DMS79 treated with DMSO at 0.1 percent for 48 hours (cell line): ENCODE data around the gene COL9A1.

Experiments used
- DNase-seq: peaks from one replicate; lab custom pipeline; 2025; lab: John Stamatoyannopoulos, UW

COL9A1 gene

GRCh38 chr6:70286905-70287304 is 16.0 kb downstream of the COL9A1 start:
- DNase-seq = no peak

- no peak for DNase-seq
Measured at GRCh38 chr6:70285201-70285600, 17.7 kb downstream of the COL9A1 start.

DNA sequence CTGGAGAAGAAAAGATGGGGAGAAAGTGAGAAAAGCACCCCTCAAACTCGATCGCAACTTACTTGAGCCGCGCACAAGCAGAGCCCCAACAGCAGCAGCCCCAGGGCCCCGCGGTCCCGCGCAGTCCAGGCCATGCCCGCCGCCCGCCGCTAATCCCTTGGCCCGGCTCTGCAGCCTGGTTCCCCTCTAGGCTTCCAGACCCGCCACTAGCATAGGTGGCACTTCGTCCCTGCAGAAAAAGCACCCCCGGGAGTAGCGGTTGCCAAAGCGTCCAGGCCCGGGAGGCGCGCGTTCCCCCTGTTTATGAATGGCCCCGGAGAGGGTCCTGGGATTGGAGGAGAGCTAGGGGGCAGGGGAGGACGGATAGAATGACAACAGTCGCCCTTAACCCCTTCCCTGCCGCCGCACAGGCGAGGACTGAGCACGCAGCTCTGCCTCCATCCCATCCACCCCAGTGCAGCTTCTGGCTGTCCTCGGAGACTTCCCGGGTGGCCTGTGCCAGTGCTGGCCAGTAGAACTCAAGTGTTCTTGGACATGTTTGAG is 19.9 kb downstream of the COL9A1 start:
- DNase-seq = no peak

- DNase-seq = no peak
Measured at GRCh38 chr6:70282312-70282918, 20.5 kb downstream of the COL9A1 start.

- DNase-seq = no peak
Measured at GRCh38 chr6:70281923-70282311, 21.0 kb downstream of the COL9A1 start.

DNA sequence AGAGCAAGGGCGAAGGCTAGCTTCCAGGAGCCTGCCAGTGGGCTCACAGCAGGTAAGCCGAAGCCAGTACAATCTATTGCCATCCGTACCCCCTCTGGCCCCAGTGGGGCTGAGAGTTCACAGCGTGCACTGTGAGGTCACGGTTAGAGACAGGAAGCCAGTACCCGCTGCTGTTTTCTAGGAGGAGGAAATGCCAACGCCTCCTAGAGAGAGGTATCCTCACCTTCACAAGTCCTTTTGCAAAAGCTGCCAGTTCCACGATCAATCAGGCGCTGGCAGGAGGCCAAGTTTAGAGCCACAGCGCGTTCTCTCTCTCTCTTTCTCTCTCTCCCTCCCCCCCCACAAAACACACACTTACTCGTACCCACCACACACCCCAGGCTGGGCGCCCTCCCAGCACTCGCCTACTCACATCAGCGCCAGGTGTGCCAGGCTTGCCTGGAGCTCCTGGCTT is 22.5 kb downstream of the COL9A1 start:
- peak; percentile 48 for DNase-seq

- no peak for DNase-seq
Measured at GRCh38 chr6:70277470-70277869, 25.4 kb downstream of the COL9A1 start.

- no peak for DNase-seq
Measured at GRCh38 chr6:70274338-70274737, 28.5 kb downstream of the COL9A1 start.

DNA sequence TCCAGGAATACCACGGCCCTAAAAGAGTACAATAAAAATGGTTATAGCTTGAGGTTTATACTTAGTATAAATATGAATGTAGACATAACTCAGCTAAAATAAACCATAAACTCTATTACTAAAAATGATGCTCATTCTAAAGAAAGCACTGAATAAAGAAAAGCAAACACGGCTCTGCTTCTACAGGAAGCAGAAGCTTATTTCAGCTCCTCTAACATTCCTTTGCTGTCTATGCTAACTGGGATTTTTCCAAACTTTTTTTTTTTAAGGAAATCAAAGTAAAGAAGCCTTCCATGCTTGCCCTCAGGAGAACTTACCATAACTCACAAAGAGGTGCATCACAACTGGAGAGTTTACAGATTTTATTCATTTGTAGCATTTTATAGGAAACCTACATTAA is 30.8 kb downstream of the COL9A1 start:
- DNase-seq = no peak

DNA sequence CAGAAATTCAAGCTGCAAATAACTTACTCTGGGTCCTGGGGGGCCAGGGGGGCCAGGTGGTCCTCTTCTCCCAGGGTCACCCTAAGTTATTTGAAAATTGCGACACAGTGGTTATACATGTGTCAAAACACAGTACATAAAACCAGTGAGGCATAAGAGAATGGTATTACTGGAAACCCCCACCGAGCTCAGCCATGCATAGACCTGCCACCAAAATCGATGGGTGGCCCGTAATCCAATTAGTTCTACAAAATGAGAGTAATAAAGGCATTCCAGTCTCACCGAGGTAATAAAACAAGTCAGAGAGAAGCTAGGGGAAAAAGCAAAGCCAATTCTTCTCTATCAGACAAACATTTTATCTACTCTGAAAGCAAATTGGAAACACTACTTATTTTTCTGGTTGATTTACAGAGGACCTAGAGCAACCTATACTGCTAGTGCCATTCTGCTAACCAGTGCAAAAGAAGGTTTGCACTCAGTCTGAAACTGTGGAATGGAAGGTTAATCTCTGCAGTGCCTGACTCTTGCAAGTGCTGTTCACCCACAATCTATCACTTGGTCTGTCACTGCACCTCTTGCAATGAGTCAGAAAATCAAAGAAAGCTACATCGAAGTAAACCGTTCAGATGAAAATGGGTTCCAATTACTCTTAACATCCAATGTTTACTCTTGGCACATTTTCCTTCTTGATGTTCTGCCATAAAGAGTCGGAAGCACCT is 32.4 kb downstream of the COL9A1 start:
- no peak for DNase-seq

DNA sequence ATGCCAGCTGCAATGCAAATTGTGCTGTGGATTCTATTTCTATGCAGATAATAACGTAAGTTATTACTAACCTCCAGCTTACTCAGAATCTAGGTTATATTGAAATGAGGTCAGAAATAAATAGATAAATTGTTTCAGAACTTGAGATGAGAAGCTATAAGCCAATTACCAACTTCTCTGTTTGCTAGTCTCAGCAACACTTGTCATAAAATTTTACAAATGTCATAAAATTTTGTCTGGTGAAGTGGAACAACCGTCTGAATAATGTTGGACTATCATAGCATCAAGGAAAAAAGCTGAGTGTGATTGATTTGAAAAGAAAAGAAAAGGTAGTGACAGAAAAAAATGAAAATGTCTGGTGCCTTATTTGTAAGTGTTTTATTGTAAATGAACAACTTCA is 36.7 kb downstream of the COL9A1 start:
- DNase-seq = no peak

DNA sequence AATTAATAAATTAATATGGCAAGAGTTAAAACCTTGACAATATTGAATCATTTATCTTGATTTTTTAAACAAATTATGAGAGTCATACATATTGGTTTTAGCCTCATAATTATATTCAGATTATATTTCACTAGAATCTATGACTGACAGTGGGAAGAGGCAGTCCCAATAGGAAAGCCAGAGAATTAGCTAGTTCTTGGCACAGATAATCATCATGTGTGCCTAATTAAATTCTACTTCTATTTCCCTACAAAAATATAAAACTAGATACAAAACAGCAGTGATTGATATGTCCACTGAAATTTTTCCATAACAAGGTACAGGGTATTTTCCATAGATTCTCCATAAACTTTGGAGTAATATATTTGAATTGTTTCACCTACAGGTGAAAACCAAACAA is 38.6 kb downstream of the COL9A1 start:
- no peak for DNase-seq

DNA sequence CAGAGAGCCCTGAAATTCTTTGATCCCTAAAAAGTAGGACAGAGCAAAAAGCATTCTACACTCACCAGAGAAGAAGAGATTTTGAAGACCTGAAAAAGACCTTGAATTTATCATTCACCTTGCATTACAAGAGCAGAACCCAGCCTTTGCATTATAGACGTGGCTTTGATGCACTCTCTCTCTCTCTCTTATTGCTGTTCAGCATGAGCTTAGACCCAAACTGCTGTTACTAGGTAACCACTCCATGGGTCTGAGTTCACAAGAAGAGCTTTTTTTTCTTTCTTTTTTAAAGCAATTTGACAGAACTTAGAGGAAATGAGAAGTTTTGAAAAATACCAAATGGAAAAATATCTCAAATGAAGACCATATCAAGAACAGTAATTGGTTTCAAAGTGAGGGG is 44.4 kb downstream of the COL9A1 start:
- DNase-seq = no peak

- no peak for DNase-seq
Measured at GRCh38 chr6:70257768-70258273, 45.1 kb downstream of the COL9A1 start.

GRCh38 chr6:70254784-70255183 is 48.1 kb downstream of the COL9A1 start:
- DNase-seq = no peak

- no peak for DNase-seq
Measured at GRCh38 chr6:70253923-70254322, 49.0 kb downstream of the COL9A1 start.

DNA sequence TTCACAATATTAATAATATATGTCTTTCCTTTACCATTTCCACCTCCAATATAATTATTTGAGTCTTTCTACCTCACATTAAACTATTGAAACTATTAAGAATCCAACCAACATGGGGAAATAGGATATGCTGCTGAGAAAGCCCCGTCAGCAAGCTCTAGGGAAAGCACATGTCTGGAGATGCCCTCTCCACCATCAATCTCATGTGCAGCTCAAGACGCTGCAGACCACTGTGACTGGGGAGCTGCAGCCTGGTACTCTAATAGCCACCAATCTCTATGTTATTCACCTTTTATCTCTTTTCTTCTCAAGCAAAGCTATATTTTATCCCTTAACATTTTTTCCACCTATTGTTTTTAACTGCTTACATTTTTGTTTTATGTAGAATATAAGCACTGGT is 50.3 kb downstream of the COL9A1 start:
- no peak for DNase-seq

DNA sequence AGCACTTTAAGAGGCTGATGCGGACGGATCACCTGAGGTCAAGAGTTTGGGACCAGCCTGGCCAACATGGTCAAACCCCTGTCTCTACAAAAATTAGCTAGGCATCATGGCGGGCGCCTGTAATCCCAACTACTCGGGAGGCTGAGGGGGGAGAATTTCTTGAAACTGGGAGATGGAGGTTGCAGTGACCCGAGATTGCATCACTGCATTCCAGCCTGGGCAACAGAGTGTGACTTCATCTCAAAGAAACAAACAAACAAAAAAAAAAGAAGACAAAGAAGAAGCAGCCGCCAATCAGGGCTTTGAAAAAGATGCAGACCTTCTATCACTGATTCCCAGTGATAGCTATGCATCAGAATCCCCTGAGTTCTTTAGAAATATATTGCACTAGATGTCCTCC is 56.8 kb downstream of the COL9A1 start:
- no peak for DNase-seq

DNA sequence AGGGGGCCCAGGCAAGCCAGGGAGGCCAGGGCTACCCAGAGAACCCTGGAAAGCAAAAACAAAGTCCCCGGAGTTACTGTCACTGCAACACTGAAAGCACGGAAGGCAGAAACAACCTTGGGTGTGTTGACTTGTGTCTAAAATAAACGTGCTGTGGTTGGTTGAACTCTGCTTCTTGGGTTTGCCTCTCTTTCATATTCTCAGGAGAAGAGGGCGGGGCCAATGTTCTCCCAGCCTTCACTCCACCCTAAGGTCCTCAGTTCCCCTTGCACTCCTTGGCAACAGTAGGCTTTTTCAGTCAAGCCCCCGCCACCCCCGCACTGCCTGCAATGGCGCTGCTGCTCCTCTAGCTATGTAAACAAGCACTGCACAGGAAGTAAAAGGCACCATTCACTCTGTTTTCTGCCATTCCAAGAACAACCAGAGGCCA is 60.9 kb downstream of the COL9A1 start:
- no peak for DNase-seq

DNA sequence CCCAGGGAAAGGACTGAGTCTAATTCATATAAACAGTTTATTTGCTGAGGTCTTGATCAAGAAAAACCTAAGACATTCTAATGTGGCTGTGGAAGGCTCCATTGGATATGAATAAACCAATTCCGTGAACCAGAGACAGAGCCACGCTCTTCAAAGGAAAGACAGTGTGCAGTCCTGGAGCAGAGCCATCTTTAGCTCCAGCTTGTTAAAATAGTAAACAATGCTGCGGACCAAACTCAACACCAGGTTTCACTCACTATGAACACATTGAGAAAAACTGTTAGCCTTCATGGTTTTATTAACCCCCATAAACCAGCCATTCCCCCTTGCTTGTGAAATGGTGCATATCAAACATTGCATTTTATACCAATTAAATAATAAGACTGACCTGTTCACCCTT is 61.9 kb downstream of the COL9A1 start:
- peak; percentile 33 for DNase-seq

GRCh38 chr6:70236343-70236742 is 66.5 kb downstream of the COL9A1 start:
- DNase-seq = no peak

DNA sequence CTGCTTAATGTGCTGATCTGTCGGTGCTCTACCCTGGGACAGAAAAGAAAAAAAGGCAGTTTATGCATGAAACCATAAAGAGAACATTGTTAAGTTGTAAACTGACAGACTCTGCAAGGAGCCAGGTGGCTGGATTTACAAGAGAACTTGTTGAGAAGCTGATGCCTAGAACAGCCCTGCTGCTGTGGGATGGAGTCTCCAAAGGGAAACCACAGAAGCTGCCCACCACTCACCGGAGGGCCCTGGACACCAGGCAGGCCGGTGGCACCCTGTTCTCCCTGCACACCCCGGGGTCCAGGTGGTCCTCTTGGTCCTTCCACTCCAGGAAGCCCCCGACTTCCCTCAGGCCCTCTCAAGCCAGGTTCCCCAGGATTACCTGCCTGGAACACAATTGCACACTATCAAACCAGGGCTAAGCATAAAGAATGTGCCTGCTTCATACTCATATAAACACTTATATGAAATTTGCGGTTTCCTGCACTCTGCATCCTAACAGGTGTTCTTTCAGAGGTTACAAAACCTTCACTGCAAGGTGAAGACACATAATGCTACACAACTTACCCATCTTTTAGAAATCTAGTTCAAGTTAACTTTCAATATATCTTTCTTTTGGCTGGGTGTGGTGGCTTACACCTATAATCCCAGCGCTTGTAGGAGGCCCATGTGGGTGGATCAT is 68.2 kb downstream of the COL9A1 start:
- no peak for DNase-seq

DNA sequence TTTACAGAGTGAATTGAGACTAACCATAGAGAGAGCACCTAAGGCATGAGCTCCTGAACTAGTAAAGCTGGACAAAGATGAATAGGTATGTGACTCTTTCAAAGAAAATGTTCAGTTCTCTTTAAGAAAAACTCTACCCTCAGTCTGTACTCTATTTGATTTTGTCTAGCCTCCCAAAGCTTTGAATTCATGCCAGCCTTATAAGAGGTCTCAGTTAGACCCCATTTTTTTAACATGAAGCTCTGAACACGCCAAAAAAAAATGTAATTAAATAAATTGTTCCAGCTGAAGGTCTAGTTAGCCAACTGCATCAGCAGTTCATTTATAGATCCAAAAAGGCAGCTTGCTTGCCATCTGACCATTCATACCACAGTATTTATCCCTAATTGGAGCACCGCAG is 71.6 kb downstream of the COL9A1 start:
- no peak for DNase-seq
